Measurements from ENCODE around the gene GSAP. TPM values are rescaled to one million over a fixed set of nuclear protein-coding genes. Genes with fewer than 3 reads are reported as not detected.

Gene GSAP
- total and polyA plus RNA-seq, 2 donors (not counting 1 experiment from before 2014, with no cell fraction given) = 140 to 207 TPM

DNA sequence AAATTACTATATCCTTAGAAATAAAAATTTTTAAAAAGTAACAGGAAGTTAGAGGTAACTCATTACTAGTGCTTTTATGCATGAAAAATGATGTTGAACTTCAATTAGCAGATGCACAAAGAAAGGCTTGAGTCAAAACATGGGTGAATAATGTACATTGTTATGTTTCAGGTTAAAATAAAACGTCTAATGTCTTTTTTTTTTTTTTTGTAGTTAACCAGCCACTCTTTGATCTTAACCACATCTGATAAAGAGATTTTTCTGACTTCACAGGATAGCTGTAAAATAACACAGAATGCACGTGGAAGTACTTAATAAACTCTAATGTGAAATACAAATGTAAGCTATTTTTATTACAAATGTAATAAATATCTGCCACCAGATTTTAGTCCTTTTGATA lies 61.7 kb downstream of the GSAP start:
- WGBS (ENCODE audit: insufficient coverage) = no CpG with 5 or more reads among the region's 2 CpGs
- intact Hi-C loops (cut with micrococcal nuclease) = no loop called here
- Histone ChIP-seq H3K4me1 (ENCODE audit: control insufficient read depth in 2 of 2, insufficient read depth in 2 of 2, low read length in 2 of 2) (peaks cover 19 to 28% of the 10 kb centered on the region in 2 donors), H3K9ac (ENCODE audit: low read length) (no peak overlapping the region), H3K36me3 (replicated peaks in 1 of 2; ENCODE audit: control extremely low read depth in 1 of 2, control insufficient read depth in 1 of 2, extremely low read depth in 1 of 2, insufficient read depth in 2 of 2, low read length in 1 of 2) (peaks cover 0 to 45% of the 10 kb centered on the region in 2 experiments), H4K20me1 (ENCODE audit: control insufficient read depth, insufficient read depth, low read length, poor library complexity, severe bottlenecking) (no peaks in the 10 kb centered on the region), H2AFZ (ENCODE audit: insufficient read depth, low read depth, low read length, poor library complexity, severe bottlenecking) (no peak overlapping the region), H3K4me2 (replicated peaks; ENCODE audit: low read depth, low read length, poor library complexity, severe bottlenecking) (no peak overlapping the region), H3K27ac (ENCODE audit: low read length in 2 of 2) (peak overlapping the region in 1 of 2 donors; percentile 83), H3K27me3 (replicated peaks in 1 of 4; ENCODE audit: control extremely low read depth in 1 of 4, control insufficient read depth in 3 of 4, insufficient read depth in 4 of 4, low read length in 3 of 4) (no peaks in the 10 kb centered on the region), H3K9me3 (ENCODE audit: control extremely low read depth in 1 of 3, control insufficient read depth in 2 of 3, insufficient read depth in 1 of 3, low read length in 2 of 3) (no peaks in the 10 kb centered on the region), H3K4me3 (ENCODE audit: control extremely low read depth in 1 of 5, extremely low read depth in 1 of 5, insufficient read depth in 1 of 5, low read depth in 2 of 5, low read length in 4 of 5) (no peak overlapping the region), H3K79me2 (ENCODE audit: control insufficient read depth, insufficient read depth, low read length) (no peaks in the 10 kb centered on the region)
- H3K27ac Mint-ChIP-seq = no peak overlapping the region
- CTCF ChIA-PET = interaction anchor here (0.7 to 1.5 kb wide), 4 partner anchors 14 to 297 kb away, joined by 3 to 4 read pairs (median 3); no protein-coding TSS in a partner anchor
- no peak overlapping the region for H3K4me3 Mint-ChIP-seq
- no peak for TF ChIP-seq EZH2 (IDR thresholded peaks at IDR 0.05; ENCODE audit: borderline replicate concordance, insufficient read depth, low read depth, low read length, poor library complexity, severe bottlenecking)
- TF ChIP-seq, protein P1, sequence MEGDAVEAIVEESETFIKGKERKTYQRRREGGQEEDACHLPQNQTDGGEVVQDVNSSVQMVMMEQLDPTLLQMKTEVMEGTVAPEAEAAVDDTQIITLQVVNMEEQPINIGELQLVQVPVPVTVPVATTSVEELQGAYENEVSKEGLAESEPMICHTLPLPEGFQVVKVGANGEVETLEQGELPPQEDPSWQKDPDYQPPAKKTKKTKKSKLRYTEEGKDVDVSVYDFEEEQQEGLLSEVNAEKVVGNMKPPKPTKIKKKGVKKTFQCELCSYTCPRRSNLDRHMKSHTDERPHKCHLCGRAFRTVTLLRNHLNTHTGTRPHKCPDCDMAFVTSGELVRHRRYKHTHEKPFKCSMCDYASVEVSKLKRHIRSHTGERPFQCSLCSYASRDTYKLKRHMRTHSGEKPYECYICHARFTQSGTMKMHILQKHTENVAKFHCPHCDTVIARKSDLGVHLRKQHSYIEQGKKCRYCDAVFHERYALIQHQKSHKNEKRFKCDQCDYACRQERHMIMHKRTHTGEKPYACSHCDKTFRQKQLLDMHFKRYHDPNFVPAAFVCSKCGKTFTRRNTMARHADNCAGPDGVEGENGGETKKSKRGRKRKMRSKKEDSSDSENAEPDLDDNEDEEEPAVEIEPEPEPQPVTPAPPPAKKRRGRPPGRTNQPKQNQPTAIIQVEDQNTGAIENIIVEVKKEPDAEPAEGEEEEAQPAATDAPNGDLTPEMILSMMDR (IDR thresholded peaks at IDR 0.05) = no peak
- POLR2A ChIA-PET = interaction anchor here (0.6 kb wide), 2 partner anchors 62 to 181 kb away, joined by 3 to 4 read pairs; partner anchors contain the start of gene GSAP
- no peaks in the 10 kb centered on the region for H3K9me3 Mint-ChIP-seq (ENCODE audit: insufficient read depth)
- no peak for ATAC-seq (ENCODE audit: low read depth)
- H3K4me1 Mint-ChIP-seq = peaks cover 42% of the 10 kb centered on the region
- no peaks in the 10 kb centered on the region for H3K27me3 Mint-ChIP-seq
- DNase-seq = no peak

DNA sequence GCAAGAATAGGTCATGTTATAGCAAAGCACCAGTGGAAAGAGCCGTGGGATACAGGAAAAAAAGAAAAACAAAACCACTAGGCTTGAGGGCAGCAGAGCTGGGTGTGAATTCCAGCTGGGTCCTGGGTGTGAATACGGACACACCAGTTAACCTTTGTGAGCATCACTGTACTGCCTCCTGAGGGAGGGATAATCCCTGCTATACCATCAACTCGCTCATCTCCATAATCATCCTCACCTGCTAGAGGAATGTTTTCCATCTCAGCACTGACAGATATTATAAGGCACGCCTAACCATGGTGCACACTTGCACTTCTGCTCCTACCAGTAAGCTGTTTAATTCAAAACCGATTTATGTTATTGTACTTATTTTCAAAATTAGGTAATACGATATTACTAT lies 62.2 kb downstream of the GSAP start:
- Mint-ChIP-seq H3K27me3 (no peaks in the 10 kb centered on the region), H3K4me1 (peaks cover 42% of the 10 kb centered on the region), H3K4me3 (no peak overlapping the region), H3K9me3 (ENCODE audit: insufficient read depth) (no peaks in the 10 kb centered on the region), H3K27ac (peak overlapping the region; percentile 5)
- H3K4me2 ChIP-seq (replicated peaks; ENCODE audit: low read depth, low read length, poor library complexity, severe bottlenecking) = no peak overlapping the region
- TF ChIP-seq, protein P1 (IDR thresholded peaks at IDR 0.05) = no peak
- no peaks in the 10 kb centered on the region for H3K9me3 ChIP-seq (ENCODE audit: control extremely low read depth in 1 of 3, control insufficient read depth in 2 of 3, insufficient read depth in 1 of 3, low read length in 2 of 3)
- WGBS (ENCODE audit: insufficient coverage) = 100% methylated on average over 1 of the region's 6 CpGs
- no peaks in the 10 kb centered on the region for H3K79me2 ChIP-seq (ENCODE audit: control insufficient read depth, insufficient read depth, low read length)
- H2AFZ ChIP-seq (ENCODE audit: insufficient read depth, low read depth, low read length, poor library complexity, severe bottlenecking) = no peak overlapping the region
- no peaks in the 10 kb centered on the region for H4K20me1 ChIP-seq (ENCODE audit: control insufficient read depth, insufficient read depth, low read length, poor library complexity, severe bottlenecking)
- H3K9ac ChIP-seq (ENCODE audit: low read length) = no peak overlapping the region
- H3K36me3 ChIP-seq (replicated peaks in 1 of 2; ENCODE audit: control extremely low read depth in 1 of 2, control insufficient read depth in 1 of 2, extremely low read depth in 1 of 2, insufficient read depth in 2 of 2, low read length in 1 of 2) = peaks cover 0 to 46% of the 10 kb centered on the region in 2 experiments
- DNase-seq = no peak
- POLR2A ChIA-PET = no interaction called here
- intact Hi-C loops (cut with micrococcal nuclease) = no loop called here
- no peak for ATAC-seq (ENCODE audit: low read depth)
- H3K27me3 ChIP-seq (replicated peaks in 1 of 4; ENCODE audit: control extremely low read depth in 1 of 4, control insufficient read depth in 3 of 4, insufficient read depth in 4 of 4, low read length in 3 of 4) = no peaks in the 10 kb centered on the region
- H3K4me1 ChIP-seq (ENCODE audit: control insufficient read depth in 2 of 2, insufficient read depth in 2 of 2, low read length in 2 of 2) = peaks cover 19 to 28% of the 10 kb centered on the region in 2 donors
- no peak overlapping the region for H3K4me3 ChIP-seq (ENCODE audit: control extremely low read depth in 1 of 5, extremely low read depth in 1 of 5, insufficient read depth in 1 of 5, low read depth in 2 of 5, low read length in 4 of 5)
- CTCF ChIA-PET = interaction anchor here (1.5 kb wide), 1 partner anchor 14 kb away, joined by 3 read pairs; no protein-coding TSS in a partner anchor
- peak overlapping the region in 1 of 2 donors; percentile 83 for H3K27ac ChIP-seq (ENCODE audit: low read length in 2 of 2)

Data from B cell (primary cell).